ENCODE data around the gene PHYKPL.

GRCh38 chr5:178180141-178180863, 52.3 kb downstream of the PHYKPL start:
- TF ChIP-seq CTCF (IDR thresholded peaks at IDR 0.05; ENCODE audit: low read length) (no peak), EZH2 (optimal IDR thresholded peaks at IDR 0.05; ENCODE audit: low read depth, low read length) (no peak), EZH2phosphoT487 (IDR thresholded peaks at IDR 0.05; ENCODE audit: low read length) (no peak)

All from MM.1S (cell line).